ENCODE data around the gene FGFR3.

- TF ChIP-seq, protein P1, sequence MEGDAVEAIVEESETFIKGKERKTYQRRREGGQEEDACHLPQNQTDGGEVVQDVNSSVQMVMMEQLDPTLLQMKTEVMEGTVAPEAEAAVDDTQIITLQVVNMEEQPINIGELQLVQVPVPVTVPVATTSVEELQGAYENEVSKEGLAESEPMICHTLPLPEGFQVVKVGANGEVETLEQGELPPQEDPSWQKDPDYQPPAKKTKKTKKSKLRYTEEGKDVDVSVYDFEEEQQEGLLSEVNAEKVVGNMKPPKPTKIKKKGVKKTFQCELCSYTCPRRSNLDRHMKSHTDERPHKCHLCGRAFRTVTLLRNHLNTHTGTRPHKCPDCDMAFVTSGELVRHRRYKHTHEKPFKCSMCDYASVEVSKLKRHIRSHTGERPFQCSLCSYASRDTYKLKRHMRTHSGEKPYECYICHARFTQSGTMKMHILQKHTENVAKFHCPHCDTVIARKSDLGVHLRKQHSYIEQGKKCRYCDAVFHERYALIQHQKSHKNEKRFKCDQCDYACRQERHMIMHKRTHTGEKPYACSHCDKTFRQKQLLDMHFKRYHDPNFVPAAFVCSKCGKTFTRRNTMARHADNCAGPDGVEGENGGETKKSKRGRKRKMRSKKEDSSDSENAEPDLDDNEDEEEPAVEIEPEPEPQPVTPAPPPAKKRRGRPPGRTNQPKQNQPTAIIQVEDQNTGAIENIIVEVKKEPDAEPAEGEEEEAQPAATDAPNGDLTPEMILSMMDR (IDR thresholded peaks at IDR 0.05), result no peak
- no peak for TF ChIP-seq POLR2A (IDR thresholded peaks at IDR 0.05)
These were observed 43.7 kb upstream of the FGFR3 start for GRCh38 chr4:1749370-1749769.

Data from Peyer's patch (tissue), 4 donors.